IPS DF 4.7 (cell line): ENCODE data around the gene GPR157.
"Not testable (repeated sequence)": the region's sequence is repeated elsewhere in the genome, so short reads cannot be mapped to it uniquely, and the experiment has no call there.

Source experiments
- DNase-seq: peaks from one replicate; pipeline ENCODE4 v3.0.0-alpha.2; 2013; ENCODE audit warnings: low spot score; ENCODE audit errors: extremely low read depth

Gene GPR157

GRCh38 chr1:9146156-9146555 is 17.3 kb upstream of the GPR157 start:
- DNase-seq: no peak

- DNase-seq: no peak
Observed at GRCh38 chr1:9145714-9146113, 16.8 kb upstream of the GPR157 start.

GRCh38 chr1:9145021-9145668 is 16.2 kb upstream of the GPR157 start:
- no peak for DNase-seq

- not testable (repeated sequence) for DNase-seq
Observed at GRCh38 chr1:9144494-9144893, 15.6 kb upstream of the GPR157 start.

DNA sequence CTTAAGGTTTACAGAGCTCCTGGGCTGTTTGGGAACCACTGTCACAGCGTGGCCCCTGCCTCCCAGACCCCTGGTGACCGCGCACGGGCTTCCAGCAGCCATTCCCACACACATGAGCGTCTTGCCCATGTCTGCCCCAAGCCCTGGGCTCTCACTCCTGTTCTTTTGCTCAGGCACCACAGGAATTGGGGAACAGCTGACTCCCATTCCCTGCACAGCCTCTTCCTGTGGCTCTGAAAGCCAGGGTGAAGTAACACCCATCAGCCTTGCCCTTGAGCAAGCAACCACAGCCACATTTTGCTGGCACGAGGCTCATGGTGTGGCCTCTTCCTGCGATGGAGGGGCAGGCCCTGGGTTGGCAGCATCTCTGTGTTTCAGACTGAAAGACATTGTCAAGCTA is 14.3 kb upstream of the GPR157 start:
- DNase-seq: no peak

DNA sequence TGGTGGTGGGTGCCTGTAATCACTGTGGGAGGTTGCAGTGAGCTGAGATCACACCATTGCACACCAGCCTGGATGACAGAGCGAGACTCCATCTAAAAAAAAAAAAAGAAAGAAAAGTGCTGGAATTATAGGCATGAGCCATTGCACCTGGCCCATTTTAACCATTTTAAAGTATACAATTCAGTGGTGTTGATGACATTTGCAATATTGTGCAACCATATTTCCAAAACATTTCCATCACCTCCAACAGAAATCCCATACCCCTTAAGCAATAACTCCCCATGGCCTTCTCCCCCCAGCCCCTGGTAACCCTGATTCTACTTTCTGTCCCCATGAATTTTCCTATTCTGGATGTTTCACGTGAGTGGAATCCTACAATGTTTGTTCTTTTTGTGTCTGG is 11.0 kb upstream of the GPR157 start:
- no peak for DNase-seq

- no peak for DNase-seq
Observed at GRCh38 chr1:9136932-9137331, 8.0 kb upstream of the GPR157 start.

GRCh38 chr1:9135073-9135836 is 6.4 kb upstream of the GPR157 start:
- no peak for DNase-seq

DNA sequence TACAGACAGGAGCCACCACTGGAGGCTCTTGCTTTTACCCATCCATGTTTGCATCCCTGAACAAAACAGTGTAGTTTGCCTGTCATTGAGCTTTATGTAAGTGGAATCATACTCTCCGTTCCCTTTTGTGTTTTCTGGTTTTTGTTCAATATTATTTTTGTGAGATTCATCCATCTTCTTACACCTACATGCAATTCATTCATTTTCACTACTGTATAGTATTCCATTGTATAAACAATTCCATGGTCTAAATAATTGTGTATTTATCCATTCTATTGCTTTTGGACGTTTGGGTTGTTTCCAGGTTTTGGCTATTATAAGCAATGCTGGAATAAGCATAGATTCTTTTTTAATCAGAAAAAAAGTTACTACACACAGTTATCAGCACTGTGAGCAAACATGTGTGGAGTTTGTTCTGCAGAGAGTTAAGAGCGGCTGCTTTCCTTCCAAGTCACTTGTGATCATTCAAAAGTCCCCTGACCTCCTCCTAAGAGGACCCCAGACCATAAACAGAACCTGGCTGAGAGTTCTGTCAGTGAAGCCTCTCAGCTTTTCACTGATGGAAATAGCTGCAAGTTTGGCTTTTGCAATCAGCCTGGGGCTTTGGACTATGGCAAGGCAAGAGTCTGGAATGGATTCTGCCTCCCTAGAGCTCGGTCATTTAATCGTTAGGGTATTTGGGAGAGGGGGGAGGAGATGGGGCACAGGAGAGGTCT is 5.1 kb upstream of the GPR157 start:
- no peak for DNase-seq

GRCh38 chr1:9129266-9130041 is 552 bp upstream of the GPR157 start:
- DNase-seq: peak; percentile 25

GRCh38 chr1:9128166-9128519 is 759 bp downstream of the GPR157 start:
- no peak for DNase-seq

DNA sequence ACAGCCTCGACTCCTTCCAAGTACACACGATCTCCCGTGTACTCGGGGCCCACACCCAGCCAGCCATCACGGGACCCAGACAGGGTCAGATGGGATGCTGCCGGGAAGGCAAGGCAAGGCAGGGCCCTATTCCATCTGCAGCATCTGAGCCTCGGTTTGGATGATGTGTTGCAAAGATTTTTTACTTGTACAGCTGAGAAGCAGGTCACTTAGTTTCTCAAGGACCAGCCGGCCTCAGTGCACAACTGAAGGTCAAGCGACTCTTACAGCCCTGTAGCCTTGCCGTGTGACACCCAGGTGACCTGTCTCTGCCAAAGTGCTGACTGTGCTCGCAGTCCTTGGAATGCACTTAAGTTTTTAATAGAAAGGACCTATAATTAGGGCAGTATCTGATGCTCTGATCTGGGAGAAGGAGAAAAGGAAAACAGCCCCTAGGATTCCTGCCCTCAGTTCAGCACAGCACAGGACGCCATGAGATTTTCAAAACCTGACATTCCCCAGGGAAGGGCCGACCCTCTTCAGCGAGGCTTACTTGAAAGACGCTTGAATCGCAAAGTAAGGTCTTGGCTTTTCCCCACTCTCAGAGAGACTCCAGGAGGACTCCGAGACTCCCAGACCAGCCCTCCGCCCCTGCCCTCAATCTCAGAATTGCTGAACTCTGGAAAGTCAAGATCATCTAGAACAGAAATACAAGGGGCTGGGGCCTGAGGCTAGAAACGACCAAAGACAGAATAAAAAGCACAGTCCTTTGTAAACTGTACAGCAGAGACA is 1.3 kb downstream of the GPR157 start:
- no peak for DNase-seq

DNA sequence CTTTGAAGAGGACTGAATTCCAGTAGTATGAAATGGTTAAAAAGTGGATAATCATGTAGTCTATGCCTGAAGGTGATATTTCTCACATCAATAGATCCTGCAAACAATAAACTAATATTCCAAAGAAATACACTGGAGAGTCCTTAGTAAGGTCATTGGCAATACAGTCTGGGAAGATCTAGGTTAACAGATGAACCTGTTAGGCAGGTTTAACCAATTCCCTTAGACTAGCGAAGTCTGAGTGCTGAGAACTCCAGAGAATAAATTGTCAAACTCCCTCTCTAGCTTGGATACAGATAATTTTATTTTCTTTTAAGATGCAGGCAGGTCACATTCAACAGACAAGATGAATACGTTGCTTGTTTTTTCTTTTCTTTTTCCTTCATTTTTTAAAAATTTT is 2.4 kb downstream of the GPR157 start:
- no peak for DNase-seq

- not testable (repeated sequence) for DNase-seq
Observed at GRCh38 chr1:9125847-9126246, 3.1 kb downstream of the GPR157 start.

DNA sequence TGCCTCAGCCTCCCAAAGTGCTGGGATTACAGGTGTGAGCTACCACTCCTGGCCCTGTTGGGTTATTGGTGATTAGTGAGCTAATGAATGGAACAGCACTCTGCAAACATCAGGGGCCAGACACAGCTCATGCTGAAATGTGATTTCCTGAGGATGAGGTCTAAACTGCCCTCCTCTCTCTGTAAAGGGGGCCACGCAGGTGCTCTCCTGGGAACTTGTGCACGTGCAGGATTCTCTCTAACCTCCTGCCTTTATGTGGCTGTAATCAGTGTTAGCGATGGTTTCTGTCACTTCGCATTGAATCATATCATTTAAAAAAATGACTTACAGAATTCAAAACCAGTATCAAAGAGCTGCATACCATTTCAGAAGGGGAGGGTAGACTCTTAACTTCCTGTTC is 3.6 kb downstream of the GPR157 start:
- no peak for DNase-seq

DNA sequence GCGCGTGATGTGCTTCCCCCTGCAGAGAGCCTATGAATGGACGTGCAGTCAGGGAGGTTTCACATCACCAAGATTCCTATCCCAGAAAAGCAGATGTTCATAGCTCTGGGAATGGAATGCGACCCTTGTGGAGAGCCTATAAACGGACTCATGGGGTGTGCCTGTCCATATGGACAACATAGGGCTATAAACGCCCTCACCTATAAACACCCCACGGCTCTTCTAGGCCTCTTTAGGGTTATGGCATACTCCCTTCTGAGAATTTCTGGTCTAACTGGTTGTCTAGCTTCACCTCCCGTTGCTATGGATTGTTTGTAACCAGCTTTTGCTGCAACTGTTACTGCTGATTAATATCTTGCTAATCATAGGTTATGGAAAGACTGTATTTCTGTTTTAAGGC is 4.5 kb downstream of the GPR157 start:
- not testable (repeated sequence) for DNase-seq

GRCh38 chr1:9123665-9124064 is 5.2 kb downstream of the GPR157 start:
- not testable (repeated sequence) for DNase-seq

DNA sequence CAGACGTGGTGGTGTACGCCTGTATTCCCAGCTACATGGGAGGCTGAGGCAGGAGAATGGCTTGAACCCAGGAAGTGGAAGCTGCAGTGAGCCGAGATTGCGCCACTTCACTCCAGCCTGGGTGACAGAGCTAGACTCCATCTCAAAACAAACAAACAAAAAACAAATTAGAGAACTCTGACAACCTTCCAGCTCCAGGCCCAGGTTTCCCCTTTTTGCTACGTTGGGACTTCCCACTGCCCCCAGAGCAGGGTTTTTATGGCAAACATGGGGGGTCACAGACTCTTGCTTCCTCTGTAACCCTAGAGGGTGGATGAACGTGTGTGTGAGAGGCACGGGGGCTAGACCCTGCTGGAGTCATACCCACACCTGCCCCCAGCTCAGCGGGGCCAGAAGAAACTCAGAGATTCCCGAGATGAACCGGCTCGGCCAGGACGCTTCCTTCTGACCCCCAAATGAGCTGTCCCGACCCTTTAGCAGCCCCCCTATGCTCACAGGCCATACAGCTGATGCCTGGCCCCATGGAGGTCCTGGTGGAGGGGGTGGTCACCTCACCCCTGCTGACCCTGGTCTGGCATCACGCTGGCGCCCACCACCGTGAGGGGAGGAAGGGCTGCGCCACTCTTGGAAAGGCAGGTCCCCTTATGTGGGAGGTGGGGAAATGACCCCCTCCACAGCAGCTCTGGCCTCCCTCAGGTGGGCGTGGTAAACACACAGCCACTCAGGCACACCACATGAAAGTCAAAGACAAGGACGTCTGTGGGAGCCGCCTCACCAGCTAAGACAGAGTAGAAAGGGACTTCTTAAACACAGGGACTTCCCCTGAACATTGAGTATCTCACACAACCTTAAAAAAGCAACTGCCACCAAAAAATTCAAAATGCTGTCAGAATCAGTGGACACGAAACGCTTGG is 7.1 kb downstream of the GPR157 start:
- DNase-seq: no peak

DNA sequence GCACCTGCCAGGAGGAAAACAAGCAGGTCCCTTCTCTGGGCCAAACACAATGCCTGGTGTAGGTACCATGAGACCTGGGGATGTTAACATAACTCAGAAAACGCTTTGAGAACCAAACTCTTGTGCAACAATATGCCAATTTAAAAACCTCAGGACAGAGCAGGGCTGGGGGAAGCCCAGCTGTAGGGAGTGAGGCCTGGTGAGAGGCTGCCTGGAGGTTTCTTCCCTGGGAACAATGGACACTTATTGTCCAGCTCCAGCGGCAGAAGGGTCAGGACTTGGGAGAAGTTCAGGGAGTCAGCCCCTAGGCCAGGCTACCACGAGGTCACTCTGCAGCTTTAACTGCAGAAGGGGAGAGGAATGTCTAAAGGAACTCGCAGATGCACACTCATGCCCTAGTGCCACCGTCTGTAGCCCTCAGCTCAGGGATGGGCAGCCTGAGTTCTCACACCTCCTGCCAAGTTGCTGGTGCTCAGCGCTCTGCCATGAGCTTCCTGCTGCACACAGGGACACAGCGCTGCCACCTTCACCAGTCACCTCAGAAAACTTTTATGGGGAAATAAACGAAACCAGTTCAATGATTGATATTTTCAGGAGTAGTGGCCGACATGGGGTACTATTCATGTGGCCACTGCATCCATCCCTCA is 8.5 kb downstream of the GPR157 start:
- DNase-seq: no peak
